GM12878 (cell line): Measurements from ENCODE around the gene FICD. TPM values are rescaled to one million over a fixed set of nuclear protein-coding genes. Genes with fewer than 3 reads are reported as not detected.

Experiments used
- ATAC-seq: fragments of 200-7000 bp; cut with Tn5 transposase; 3 replicates; pipeline ENCODE4 v1.9.1; 2020; ENCODE audit warnings: mild to moderate bottlenecking, moderate library complexity
- BruUV-seq: library from RNA; stranded (reverse); fragments of 400-500 nt; replicated peaks from 2 replicates; lab custom pipeline; 2021; lab: Mats Ljungman, UMichigan
- CTCF ChIA-PET: fragments of 300-600 bp; sonication (Branson Sonifier 250); formaldehyde crosslinking; extraction: SDS; loops from one replicate; lab custom pipeline; 2021; ENCODE audit warnings: inconsistent platforms; lab: Yijun Ruan, JAX
- POLR2A ChIA-PET: fragments of 350-600 bp; formaldehyde crosslinking; extraction: SDS; loops from one replicate; lab custom pipeline; 2021; ENCODE audit warnings: inconsistent platforms; lab: Charles Lee
- RAD21 ChIA-PET: fragments of 300-600 bp; sonication (Branson Sonifier 250); formaldehyde crosslinking; loops from one replicate; lab custom pipeline; 2023; ENCODE audit warnings: antibody characterized with exemption; ENCODE audit not compliant: unreplicated experiment; lab: Charles Lee
- SMC1A ChIA-PET: fragments of 300-600 bp; sonication (Branson Sonifier 250); formaldehyde crosslinking; loops from one replicate; lab custom pipeline; 2023; ENCODE audit not compliant: unreplicated experiment, uncharacterized antibody; lab: Charles Lee
- DNase-seq: peaks from one replicate; pipeline ENCODE4 v3.0.0-alpha.2; 2011; ENCODE audit warnings: low read depth, low spot score
- FAIRE-seq: peaks from 3 replicates; lab custom pipeline; 2011; peaks lifted over from hg19 to GRCh38; lab: Jason Lieb, UNC
- H2AFZ ChIP-seq: 2 replicates; pipeline ENCODE4 v1.6.0; 2011; ENCODE audit warnings: low read depth, low read length, control low read depth; ENCODE audit not compliant: control insufficient read depth
- H3K27ac ChIP-seq: 2 replicates; pipeline ENCODE4 v1.5.1; 2011; ENCODE audit warnings: control low read depth; ENCODE audit not compliant: control insufficient read depth, insufficient read depth
- H3K27me3 ChIP-seq, 2 experiments: replicated peaks in 1 of 2; 2 replicates each; pipeline versions ENCODE4 v1.6.0 to v1.6.1; 2011; ENCODE audit warnings: low read length in 1 of 2; ENCODE audit not compliant: control insufficient read depth in 2 of 2, insufficient read depth in 2 of 2
- H3K36me3 ChIP-seq, 2 experiments: 2 replicates each; pipeline ENCODE4 v1.5.1; 2011; ENCODE audit warnings: low read length in 1 of 2; ENCODE audit not compliant: control insufficient read depth in 2 of 2, insufficient read depth in 2 of 2
- H3K4me1 ChIP-seq: 2 replicates; pipeline ENCODE4 v1.6.1; 2011; ENCODE audit warnings: mild to moderate bottlenecking, low read length, moderate library complexity, mixed read lengths; ENCODE audit not compliant: control insufficient read depth, insufficient read depth
- H3K4me2 ChIP-seq: 2 replicates; pipeline ENCODE4 v1.6.0; 2011; ENCODE audit warnings: control low read depth; ENCODE audit not compliant: control insufficient read depth, insufficient read depth
- H3K4me3 ChIP-seq: fragments of 200-600 bp; sonication (generic); 2 replicates; pipeline ENCODE4 v1.5.1; 2016
- H3K79me2 ChIP-seq: 2 replicates; pipeline ENCODE4 v1.6.0; 2011; ENCODE audit warnings: low read length; ENCODE audit not compliant: control insufficient read depth, insufficient read depth
- H3K9ac ChIP-seq: 2 replicates; pipeline ENCODE4 v1.8.0; 2011; ENCODE audit warnings: low read length, control low read depth, mixed read lengths; ENCODE audit not compliant: control insufficient read depth, insufficient read depth
- H3K9me3 ChIP-seq: replicated peaks from 3 replicates; pipeline ENCODE4 v1.5.1; 2011; ENCODE audit warnings: mild to moderate bottlenecking, low read length; ENCODE audit not compliant: control insufficient read depth, insufficient read depth
- H4K20me1 ChIP-seq: 2 replicates; pipeline ENCODE4 v1.6.0; 2011; ENCODE audit not compliant: control insufficient read depth, insufficient read depth
- PAX8 ChIP-seq: fragments of 450-650 bp; IDR thresholded peaks from 2 replicates; pipeline ENCODE4 v1.6.1; 2017; ENCODE audit warnings: mild to moderate bottlenecking, moderate library complexity
- WGBS: methylation state at CpG from one replicate; pipeline ENCODE4 v1.1.6; 2016; ENCODE audit warnings: low lambda C conversion rate; ENCODE audit not compliant: insufficient replicate concordance, insufficient coverage; ENCODE audit errors: missing lambda C conversion rate; 5-methylcytosine and 5-hydroxymethylcytosine counted together
- in situ Hi-C: fragments of 300-500 bp; cut with MboI; formaldehyde crosslinking; loops from 9 replicates; pipeline ENCODE4 v1.14.3; 2018; ENCODE audit warnings: mixed read lengths
- intact Hi-C: fragments of 100-400 bp; cut with micrococcal nuclease; formaldehyde crosslinking; loops from one replicate; pipeline ENCODE4 v1.14.2; 2022; ENCODE audit not compliant: unreplicated experiment
- polyA plus RNA-seq, 11 experiments: library from polyadenylated mRNA; depleted of rRNA in 4 of 11; unstranded in 6 of 11; stranded (reverse) in 5 of 11; fragments of >200 nt; fragmentation: Nextera tagmentation in 4 of 11; fragmentation: Illumina TruSeq in 1 of 11; extraction: Ambion mirVana in 4 of 11; extraction: Trizol in 1 of 11; gene quantifications; 1 replicate in 1 of 11; 2 replicates in 10 of 11; pipeline versions ENCODE4 v1.2.1 to v1.2.3, GENCODE V29; 2011 to 2016; ENCODE audit warnings: inconsistent platforms in 2 of 11, missing spikeins in 2 of 11, low read depth in 1 of 11
- total RNA-seq, 4 experiments: library from RNA; depleted of rRNA in 3 of 4; stranded (reverse); fragments of >200 nt in 3 of 4; fragmentation: Illumina TruSeq in 1 of 4; extraction: Trizol in 1 of 4; gene quantifications; 2 replicates each; pipeline versions ENCODE4 v1.2.1 to v1.2.3, GENCODE V29; 2013 to 2021
- TF ChIP-seq, protein P1 (sequence below): fragments of 450-650 bp; formaldehyde crosslinking; IDR thresholded peaks from 2 replicates; pipeline ENCODE4 v1.4.0; 2022; ENCODE audit warnings: mild to moderate bottlenecking, moderate library complexity

FICD gene
- total and polyA plus RNA-seq, 10 of the 15 experiments (the other 5 are each of a cell fraction or from before 2014, with no cell fraction given) = 1.1 to 9.4 (median 4.3) TPM

DNA sequence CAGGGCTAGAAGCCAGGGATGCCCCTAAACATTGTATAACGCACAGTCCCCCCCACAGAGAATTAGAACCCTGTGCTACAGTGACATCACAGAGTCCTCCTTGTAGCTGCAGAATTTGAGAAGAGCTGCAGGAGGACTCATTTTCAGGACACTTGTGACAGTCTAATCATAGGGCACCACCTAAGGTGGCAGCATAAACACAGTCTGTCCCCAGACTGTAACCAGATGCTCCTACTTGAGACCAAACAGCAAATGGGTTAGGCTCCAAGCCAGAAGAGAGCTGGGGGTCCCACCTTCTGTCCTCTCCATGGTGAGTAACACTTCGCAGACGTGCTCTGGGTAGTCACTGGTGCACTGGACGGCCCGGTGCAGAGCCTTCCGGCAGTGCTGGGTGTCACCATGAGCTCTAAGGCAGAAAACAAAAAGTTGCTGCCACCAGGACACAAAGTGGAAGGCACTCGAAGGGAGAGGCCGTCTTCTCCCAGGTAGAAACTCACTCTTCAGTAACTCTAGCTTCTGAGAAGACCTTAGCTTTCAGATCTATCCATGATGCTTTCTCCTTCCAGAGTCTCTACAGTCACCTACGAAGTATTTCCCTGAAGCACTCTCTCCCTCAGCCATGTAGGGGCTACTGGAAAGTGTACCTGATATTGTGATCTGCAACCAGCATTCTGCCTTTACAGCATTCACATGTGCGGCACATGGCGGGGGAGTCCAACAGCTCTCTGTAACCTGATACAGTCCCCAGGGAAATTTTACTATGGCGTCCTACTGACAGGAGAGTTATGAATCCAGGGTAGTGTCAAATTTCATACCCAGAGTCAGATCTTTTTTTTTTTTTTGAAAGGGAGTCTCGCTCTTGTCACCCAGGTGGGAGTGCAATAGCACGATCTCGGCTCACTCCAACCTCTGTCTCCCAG lies 17.1 kb downstream of the FICD start:
- peaks cover 29 to 45% of the 10 kb centered on the region in 2 experiments for H3K36me3 ChIP-seq
- TF ChIP-seq, protein P1, sequence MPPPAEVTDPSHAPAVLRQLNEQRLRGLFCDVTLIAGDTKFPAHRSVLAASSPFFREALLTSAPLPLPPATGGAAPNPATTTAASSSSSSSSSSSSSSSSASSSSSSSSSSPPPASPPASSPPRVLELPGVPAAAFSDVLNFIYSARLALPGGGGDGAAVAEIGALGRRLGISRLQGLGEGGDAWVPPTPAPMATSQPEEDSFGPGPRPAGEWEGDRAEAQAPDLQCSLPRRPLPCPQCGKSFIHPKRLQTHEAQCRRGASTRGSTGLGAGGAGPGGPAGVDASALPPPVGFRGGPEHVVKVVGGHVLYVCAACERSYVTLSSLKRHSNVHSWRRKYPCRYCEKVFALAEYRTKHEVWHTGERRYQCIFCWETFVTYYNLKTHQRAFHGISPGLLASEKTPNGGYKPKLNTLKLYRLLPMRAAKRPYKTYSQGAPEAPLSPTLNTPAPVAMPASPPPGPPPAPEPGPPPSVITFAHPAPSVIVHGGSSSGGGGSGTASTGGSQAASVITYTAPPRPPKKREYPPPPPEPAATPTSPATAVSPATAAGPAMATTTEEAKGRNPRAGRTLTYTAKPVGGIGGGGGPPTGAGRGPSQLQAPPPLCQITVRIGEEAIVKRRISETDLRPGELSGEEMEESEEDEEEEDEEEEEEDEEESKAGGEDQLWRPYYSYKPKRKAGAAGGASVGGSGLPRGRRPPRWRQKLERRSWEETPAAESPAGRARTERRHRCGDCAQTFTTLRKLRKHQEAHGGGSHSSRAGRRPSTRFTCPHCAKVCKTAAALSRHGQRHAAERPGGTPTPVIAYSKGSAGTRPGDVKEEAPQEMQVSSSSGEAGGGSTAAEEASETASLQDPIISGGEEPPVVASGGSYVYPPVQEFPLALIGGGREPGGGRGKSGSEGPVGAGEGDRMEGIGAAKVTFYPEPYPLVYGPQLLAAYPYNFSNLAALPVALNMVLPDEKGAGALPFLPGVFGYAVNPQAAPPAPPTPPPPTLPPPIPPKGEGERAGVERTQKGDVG (CRISPR knock-in tag) = no peak
- no peak for TF ChIP-seq PAX8
- TF ChIP-seq, all 136 proteins: peak for 0
- in situ Hi-C loops (no loop called here), intact Hi-C loops (no loop called here)
- FAIRE-seq (no peak), ATAC-seq (no peak), DNase-seq (no peak)
- H3K9me3 ChIP-seq = no peaks in the 10 kb centered on the region
- peaks cover 1% of the 10 kb centered on the region; the same call in 1 of the 2 replicates for H3K79me2 ChIP-seq
- H3K27ac ChIP-seq = no peak overlapping the region
- H3K4me3 ChIP-seq = no peak overlapping the region
- H3K4me2 ChIP-seq = no peak overlapping the region
- H3K27me3 ChIP-seq = no peaks in the 10 kb centered on the region
- SMC1A ChIA-PET = interaction anchor here (0.7 to 1.8 kb wide), 5 partner anchors 8 to 1759 kb away, joined by 3 to 6 read pairs (median 5); partner anchors contain the start of gene SART3
- RAD21 ChIA-PET = interaction anchor here (1.4 kb wide), 1 partner anchor 86 kb away, joined by 6 read pairs; no protein-coding TSS in a partner anchor
- no peak overlapping the region for H2AFZ ChIP-seq
- CTCF ChIA-PET = interaction anchor here (0.7 to 1.4 kb wide), 5 partner anchors 9 to 235 kb away, joined by 3 to 7 read pairs (median 4); no protein-coding TSS in a partner anchor
- POLR2A ChIA-PET = interaction anchor here (0.6 to 0.9 kb wide), 2 partner anchors 13 to 25 kb away, joined by 3 read pairs; no protein-coding TSS in a partner anchor
- no TSS peak for BruUV-seq
- no peaks in the 10 kb centered on the region; the same call in 1 of the 2 replicates for H4K20me1 ChIP-seq
- no peak overlapping the region for H3K9ac ChIP-seq
- WGBS = 89% methylated on average over 15 of the region's 15 CpGs
- H3K4me1 ChIP-seq = peaks cover 3% of the 10 kb centered on the region
